Liver (tissue), 3 donors: ENCODE measurements around the gene ARMC7.
A peak's percentile ranks its signal among the peaks of the same experiment; 100 is the strongest.

Source experiments
- ATF3 ChIP-seq: IDR thresholded peaks from 2 replicates; pipeline ENCODE4 v1.6.1; 2016; ENCODE audit warnings: antibody characterized with exemption
- EGR1 ChIP-seq, 2 donors: IDR thresholded peaks; 2 replicates each; pipeline ENCODE4 v1.6.1; 2016 to 2018; ENCODE audit warnings: antibody characterized with exemption in 2 of 2, low read depth in 2 of 2
- FOXA1 ChIP-seq: IDR thresholded peaks from 2 replicates; pipeline ENCODE4 v1.6.1; 2016; ENCODE audit warnings: antibody characterized with exemption
- RXRA ChIP-seq, 2 donors: IDR thresholded peaks; 2 replicates each; pipeline ENCODE4 v1.6.1; 2017 to 2018; ENCODE audit warnings: antibody characterized with exemption in 2 of 2, mild to moderate bottlenecking in 1 of 2
- YY1 ChIP-seq: IDR thresholded peaks from 2 replicates; pipeline ENCODE4 v1.6.1; 2016; ENCODE audit warnings: antibody characterized with exemption, mild to moderate bottlenecking
- TF ChIP-seq, protein P1 (sequence below): fragments of 150-350 bp; IDR thresholded peaks from 2 replicates; pipeline ENCODE4 v1.5.1; 2017; ENCODE audit warnings: improper control_type of control experiment, low read depth, low read length; ENCODE audit not compliant: missing input control
- donor health status: healthy.
- donor health status: healthy.

- TF ChIP-seq, protein P1, sequence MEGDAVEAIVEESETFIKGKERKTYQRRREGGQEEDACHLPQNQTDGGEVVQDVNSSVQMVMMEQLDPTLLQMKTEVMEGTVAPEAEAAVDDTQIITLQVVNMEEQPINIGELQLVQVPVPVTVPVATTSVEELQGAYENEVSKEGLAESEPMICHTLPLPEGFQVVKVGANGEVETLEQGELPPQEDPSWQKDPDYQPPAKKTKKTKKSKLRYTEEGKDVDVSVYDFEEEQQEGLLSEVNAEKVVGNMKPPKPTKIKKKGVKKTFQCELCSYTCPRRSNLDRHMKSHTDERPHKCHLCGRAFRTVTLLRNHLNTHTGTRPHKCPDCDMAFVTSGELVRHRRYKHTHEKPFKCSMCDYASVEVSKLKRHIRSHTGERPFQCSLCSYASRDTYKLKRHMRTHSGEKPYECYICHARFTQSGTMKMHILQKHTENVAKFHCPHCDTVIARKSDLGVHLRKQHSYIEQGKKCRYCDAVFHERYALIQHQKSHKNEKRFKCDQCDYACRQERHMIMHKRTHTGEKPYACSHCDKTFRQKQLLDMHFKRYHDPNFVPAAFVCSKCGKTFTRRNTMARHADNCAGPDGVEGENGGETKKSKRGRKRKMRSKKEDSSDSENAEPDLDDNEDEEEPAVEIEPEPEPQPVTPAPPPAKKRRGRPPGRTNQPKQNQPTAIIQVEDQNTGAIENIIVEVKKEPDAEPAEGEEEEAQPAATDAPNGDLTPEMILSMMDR = peak; percentile 48
- TF ChIP-seq RXRA (IDR thresholded peaks at IDR 0.05) (no peak), YY1 (no peak), EGR1 (IDR thresholded peaks at IDR 0.05; ENCODE audit: low read depth in 2 of 2) (no peak), ATF3 (no peak), FOXA1 (no peak)
Measured at GRCh38 chr17:75069783-75070182, 40.0 kb upstream of the ARMC7 start.
